M059J (cell line): ENCODE measurements around the gene SLC6A6. TPM values are rescaled to one million over a fixed set of nuclear protein-coding genes. Genes with fewer than 3 reads are reported as not detected.
"Not testable (repeated sequence)": the region's sequence is repeated elsewhere in the genome, so short reads cannot be mapped to it uniquely, and the experiment has no call there.

Source experiments
- DNase-seq: peaks from one replicate; pipeline ENCODE4 v3.0.0-alpha.2; 2012; ENCODE audit warnings: low read depth
- total RNA-seq: library from RNA; depleted of rRNA; stranded (reverse); fragments of >200 nt; shearing (Covaris generic); gene quantifications from 2 replicates; pipeline ENCODE4 v1.2.3, GENCODE V29; 2014

Gene SLC6A6
- total RNA-seq, 1 experiment from 2014 or later, result 43.3 TPM

DNA sequence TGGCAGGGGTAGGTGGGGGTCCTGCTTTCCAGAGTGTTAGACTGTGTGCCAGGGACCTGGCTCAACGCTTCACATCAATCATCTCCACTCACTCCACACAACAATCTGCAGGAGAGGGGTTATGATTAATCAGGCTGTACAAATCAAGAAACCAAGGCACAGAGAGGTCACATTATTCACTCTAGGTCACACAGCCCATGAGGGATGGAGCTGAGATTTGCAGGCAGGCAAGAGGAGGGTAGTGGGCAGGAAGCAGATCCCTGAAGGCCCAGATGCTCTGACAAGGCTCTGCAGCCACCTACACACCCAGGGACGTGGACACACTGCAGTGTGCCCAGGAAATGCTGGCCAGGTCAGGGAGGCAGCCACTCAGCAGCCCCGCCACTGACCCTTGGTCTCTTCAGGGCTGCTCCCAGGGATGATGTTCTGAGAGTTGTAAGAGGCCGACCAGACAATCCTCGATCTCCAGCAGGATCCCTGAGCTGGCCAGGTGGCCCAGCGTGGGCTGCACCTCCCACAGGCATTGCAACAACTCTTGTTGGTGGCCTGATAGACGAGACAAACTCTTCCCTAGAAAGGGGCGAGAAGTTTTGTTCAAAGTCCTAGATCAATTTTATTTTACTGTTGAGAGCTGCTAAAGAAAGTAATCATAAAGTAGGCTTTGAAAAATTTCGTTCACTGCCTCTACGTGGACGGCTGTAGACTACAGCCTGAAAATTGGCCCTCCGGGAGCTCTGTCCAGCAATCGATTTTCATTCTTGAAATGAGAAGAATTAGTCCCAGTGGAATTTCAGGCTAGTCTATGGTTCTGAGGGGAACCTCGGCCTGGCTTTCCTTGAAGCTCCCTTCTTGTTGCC lies 4.2 kb upstream of the SLC6A6 start:
- no peak for DNase-seq

- DNase-seq, result no peak
These were observed 3.7 kb upstream of the SLC6A6 start for GRCh38 chr3:14398797-14399106.

DNA sequence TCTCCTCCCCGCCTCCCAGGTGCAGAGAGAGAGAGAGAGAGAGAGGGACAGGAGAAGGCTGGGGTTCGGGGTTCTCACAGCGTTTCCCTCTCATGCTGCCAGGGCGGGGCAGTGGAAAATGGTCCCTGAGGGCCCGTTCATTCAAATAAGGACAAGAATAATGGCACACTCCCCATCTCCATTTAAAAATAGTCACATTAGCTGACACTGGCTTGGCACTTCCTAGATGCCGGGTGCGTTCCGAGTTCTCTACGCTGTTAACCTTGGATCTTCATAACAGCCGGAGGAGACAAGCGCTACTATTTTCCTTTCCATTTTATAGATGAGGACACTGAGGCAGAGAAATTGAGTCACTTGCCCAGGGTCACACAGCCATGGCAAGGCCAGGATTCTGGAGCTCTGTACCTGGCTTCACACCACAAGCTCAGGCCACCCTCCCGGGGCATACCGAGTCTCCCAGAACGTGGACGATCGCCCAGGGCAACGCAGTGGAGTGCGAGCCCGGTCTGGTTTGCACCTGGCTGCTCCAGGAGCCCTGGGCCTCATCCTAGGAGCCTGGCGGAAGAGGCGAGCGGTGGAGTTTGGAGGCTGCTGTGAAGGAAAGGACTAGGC lies 608 bp upstream of the SLC6A6 start:
- DNase-seq, result no peak

GRCh38 chr3:14403619-14404155 lies 1.3 kb downstream of the SLC6A6 start:
- DNase-seq, result peak; percentile 57

- DNase-seq, result no peak
These were observed 1.8 kb downstream of the SLC6A6 start for GRCh38 chr3:14404186-14404585.

DNA sequence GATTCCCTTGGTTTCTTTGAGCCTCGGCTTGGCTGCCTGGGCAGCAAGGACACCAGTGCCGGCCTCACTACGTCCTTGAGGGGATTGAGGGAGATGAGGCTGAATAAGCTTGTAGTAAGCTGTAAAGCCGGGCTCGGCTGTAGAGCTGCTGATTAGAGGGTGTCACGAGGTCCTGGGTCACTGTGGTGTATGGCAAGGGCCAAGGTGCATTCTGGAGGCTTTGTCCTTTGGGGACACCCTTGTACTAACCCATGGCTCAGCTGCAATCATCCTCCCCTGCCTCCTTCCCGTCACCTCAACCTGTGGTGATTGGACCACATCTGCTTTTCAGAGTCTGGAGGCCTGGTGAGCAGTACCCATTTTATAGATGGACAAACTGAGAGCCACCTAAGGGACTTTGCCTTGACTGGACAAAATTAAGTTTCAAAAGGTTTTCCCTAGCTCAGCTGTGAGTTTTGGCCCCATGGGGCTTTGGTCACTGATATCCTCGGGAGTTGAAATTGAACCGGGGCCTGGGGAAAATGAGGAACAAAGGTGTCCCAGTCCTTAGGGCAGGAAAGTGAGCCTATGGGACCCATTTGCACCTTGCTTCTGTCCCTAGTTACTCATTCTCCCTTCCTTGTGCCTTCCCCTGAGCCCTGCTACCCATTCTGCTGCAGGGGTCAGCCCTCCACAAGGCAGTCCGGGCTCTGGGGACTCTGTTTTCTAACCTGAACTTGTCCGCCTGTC lies 2.4 kb downstream of the SLC6A6 start:
- no peak for DNase-seq

DNA sequence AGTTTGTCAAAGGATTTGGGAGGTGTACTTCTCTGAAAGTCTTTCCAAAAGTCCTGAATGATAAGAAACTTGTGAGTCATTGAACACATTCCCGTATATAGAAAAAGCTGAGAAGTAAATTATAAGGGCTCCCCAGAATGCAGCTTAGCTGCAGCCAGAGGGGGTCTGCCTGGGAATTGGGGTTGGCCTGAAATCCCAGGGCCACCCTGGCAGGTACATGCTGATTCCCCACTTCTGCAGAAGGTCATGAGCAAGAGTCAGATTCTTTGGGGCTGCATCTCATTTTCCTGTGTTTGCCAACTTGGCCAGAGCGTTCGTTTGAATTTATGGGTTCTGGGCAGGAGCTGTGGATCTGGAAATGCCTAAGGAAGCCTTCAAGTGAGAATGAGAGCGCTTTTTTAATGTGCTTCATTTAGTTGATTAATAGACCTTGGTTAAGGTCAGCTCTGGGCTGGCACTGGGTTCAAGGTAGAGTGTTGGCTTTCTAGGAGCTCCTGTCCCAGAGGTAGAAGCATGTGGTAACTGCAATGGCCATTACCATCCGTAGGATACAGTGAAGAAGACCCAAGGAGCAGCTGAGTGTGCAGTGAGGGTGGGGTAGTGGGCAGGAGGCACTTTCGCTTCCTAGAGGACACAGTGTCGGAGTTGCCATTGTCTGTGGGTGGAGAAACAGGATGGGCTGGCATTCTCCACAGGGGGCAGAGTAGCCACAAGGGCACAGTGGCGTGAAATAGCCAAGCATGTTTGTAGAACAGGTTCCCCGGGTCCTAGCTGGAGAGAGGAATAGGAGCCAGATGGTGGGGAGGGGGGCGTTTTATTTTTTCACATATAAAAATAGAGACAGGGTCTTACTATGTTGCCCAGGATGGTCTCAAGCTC lies 3.2 kb downstream of the SLC6A6 start:
- no peak for DNase-seq

DNA sequence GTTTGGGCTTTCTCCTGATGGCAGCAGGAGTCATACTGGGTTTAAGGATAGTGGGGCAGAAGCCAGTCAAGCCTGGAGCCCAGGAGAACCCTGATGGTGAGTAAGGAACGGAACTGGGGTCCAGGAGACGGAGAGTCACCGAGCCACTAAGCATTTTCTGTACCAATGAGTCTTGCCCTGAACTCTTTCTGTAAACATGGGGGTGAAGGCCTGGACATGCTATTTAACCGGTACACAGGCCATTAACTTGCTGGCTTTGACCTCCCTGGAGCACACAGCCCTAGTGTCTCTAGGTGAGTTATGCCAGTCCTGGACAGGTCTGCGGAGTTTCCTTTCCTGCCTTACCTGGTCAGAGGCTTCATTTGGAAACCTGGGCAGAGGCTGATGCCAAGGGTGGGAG lies 3.9 kb downstream of the SLC6A6 start:
- no peak for DNase-seq

- DNase-seq, result no peak
These were observed 4.4 kb downstream of the SLC6A6 start for GRCh38 chr3:14406766-14407165.

DNA sequence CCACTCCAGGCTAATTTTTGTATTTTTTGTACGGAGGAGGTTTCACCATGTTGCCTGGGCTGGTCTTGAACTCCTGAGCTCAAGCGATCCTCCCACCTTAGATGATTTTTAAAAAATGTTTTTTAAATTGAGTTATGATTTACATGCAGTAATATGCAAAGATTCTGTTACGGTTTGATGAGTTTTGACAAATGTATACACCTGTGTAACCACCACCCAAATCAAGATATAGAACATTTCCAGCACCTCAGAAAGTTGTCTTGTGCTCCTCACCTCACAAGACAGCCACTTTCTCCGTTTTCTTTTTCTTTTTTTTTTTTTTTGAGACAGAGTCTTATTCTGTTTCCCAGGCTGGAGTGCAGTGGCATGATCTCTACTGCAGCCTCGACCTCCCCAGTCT lies 4.8 kb downstream of the SLC6A6 start:
- DNase-seq, result no peak

- not testable (repeated sequence) for DNase-seq
These were observed 7.3 kb downstream of the SLC6A6 start for GRCh38 chr3:14409779-14410063.

DNA sequence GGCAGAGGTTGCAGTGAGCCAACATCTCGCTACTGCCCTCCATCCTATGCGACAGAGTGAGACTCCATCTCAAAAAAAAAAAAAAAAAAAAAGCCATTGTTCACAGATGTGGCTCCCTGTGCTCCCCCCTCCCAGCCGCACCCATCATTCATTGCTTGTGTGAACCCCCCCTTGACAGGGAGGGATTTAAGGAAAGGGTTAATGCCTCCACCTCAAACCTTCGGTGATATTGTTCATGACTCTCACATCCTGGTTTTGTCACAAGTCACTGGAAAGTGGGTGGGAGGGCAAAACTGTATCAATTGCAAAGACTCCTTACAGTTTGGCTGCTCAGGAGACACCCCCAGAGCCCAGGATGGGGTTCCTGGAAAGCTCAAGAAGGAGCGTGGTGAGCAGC lies 7.7 kb downstream of the SLC6A6 start:
- no peak for DNase-seq

DNA sequence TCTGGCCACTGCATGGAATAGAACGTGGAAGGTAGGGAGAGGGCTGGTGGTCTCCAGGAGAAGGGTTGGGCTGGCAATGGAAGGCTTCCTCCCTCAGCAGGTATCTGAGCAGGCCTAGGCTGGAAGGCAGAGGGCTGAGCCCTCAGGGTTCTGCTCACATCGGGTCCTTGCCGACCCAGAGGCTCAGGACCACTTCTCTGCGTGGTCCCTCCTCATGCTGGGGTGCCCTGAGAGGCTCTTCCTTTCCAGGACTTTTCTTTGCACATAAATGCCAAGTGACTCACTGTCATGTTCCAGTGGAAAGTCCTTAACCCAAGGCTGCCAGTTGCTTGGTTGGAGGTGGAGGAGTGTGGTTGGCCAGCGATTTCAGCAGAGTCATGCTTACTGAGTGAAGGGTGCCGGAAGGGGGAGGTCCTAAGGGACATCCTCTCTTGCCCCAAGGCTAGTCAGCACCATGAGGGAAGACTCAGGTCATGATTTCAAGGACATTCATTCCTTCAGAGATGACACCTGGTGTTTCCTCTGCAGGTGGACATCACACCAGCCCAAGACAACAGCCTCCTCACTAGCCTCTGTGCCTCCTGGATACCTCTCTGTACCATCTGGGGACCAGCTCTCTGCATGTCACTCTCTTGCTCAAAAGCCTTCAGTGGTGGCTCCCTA lies 8.2 kb downstream of the SLC6A6 start:
- peak; percentile 96 for DNase-seq

DNA sequence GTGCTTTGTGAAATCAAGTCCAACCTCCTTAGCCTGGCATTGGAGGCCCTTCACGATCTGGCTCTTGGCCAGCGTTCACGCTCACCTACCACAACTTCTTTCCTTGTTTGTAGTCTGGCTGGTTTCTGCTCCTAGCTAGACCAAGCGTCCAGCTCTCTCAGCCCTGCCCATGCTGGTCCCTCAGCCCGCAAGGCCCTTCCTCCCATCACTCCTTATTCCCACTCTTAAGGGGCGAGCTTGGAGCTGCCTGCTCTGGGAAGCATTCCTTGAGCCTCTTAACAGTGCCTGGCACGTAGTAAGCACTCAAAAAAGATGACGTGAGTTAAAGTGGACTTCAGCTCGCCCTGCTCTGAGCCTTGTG lies 8.7 kb downstream of the SLC6A6 start:
- no peak for DNase-seq

GRCh38 chr3:14411988-14412387 lies 9.6 kb downstream of the SLC6A6 start:
- DNase-seq, result no peak

DNA sequence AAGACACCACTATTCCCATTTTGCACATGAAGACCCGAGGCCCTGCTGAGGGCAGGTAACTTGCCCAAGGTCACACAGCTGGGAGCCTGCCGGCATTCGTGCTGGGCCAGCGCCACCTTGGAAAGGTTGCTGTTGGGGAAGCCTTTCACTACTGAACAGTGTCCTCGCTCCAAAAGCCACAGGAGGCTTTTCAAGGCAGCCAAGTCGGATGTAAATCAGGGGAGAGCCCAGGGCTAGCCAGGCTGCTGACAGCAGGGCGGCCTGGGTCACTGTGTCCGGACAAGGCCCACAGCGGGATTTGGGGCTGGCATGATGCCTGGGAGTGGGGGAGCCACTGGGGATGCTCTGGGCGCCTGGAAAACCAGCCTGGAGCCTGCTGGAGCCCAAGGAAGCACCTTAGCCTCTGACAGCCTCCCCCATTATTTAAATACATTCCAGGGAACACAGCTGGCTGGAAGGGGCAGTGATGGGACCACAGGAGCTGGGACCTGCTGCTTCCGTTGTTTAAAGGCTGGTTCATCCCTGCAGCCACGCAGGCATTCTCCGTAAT lies 10.5 kb downstream of the SLC6A6 start:
- peak; percentile 81 for DNase-seq

DNA sequence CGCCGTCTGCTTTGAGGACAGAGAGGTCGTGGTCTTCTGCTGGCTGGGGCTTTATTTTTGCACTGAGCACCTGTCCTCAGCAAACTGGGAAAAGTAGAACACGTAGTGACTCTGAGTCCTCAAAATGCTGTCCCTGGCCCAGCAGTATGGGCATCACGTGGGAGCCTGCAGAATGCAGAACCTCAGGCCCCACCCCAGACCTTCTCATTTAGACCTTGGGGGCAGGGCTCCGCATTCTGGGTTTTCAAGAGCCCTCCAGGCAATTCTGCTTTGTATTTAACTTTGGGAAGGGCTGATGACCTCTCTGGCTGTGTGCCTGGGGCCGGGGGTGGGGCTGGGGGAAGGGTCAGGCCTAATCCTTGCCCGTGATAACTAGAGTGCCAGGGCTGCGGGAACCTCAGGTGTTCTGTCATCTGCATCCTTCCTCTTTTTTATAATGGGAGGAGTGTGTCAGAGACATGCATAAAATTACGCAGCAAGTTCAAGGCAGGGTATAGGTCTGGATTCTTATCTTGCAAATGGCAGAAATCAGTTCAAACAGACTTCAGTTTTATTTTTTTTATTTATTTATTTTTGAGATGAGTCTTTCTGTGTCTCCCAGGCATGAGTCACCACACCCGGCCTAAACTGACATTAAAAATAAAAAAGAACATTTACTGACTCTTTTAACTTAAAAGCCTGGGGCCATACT lies 11.1 kb downstream of the SLC6A6 start:
- peak; percentile 82 for DNase-seq

GRCh38 chr3:14414846-14415464 lies 12.5 kb downstream of the SLC6A6 start:
- peak; percentile 59 for DNase-seq

- DNase-seq, result peak; percentile 90
These were observed 13.1 kb downstream of the SLC6A6 start for GRCh38 chr3:14415501-14415900.

DNA sequence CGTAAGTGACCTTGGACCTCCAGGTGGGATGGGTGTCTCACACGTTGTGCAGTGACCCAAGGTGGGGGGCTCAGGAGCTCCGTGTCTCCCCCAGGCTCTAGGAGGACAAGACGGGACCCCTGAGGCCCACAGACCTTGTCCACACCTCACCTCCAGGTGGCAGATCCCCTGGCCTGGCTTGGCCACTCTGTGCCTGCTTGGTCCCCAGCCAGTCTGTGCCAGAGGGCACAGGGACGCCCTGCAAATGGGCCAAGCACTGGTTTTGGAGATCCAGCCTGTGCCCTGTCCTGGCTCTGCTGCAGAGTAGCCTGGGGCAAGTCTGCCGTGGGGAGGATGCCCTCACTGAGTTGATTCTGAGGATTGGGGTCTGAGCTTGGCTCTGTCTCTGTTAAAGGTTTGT lies 14.0 kb downstream of the SLC6A6 start:
- no peak for DNase-seq
